MM.1S (cell line): ENCODE measurements around the gene MIEF1.

Source experiments
- DNase-seq: peaks from one replicate; pipeline ENCODE4 v3.0.0-alpha.2; 2015
- H2AFZ ChIP-seq: fragments of 300-600 bp; sonication (generic); 2 replicates; pipeline ENCODE4 v1.6.0; 2016; ENCODE audit warnings: antibody characterized with exemption, low read length
- H3F3A ChIP-seq: fragments of 300-600 bp; sonication (generic); 2 replicates; pipeline ENCODE4 v1.6.1; 2016; ENCODE audit warnings: mild to moderate bottlenecking, antibody characterized with exemption, low read length, moderate library complexity, mixed read lengths; ENCODE audit not compliant: insufficient read depth
- H3K27ac ChIP-seq: fragments of 300-600 bp; sonication (generic); 2 replicates; pipeline ENCODE4 v1.5.1; 2016; ENCODE audit warnings: mild to moderate bottlenecking, low read length
- H3K27me3 ChIP-seq: fragments of 300-600 bp; sonication (generic); replicated peaks from 2 replicates; pipeline ENCODE4 v1.6.0; 2016; ENCODE audit warnings: low read length; ENCODE audit not compliant: insufficient read depth
- H3K36me3 ChIP-seq: fragments of 300-600 bp; sonication (generic); replicated peaks from 2 replicates; pipeline ENCODE4 v1.6.1; 2016; ENCODE audit warnings: mild to moderate bottlenecking, low read length, mixed read lengths; ENCODE audit not compliant: insufficient read depth
- H3K4me1 ChIP-seq: fragments of 300-600 bp; sonication (generic); 2 replicates; pipeline ENCODE4 v1.6.1; 2016; ENCODE audit warnings: low read length, mixed read lengths
- H3K4me2 ChIP-seq: fragments of 300-600 bp; sonication (generic); 2 replicates; pipeline ENCODE4 v1.6.0; 2016; ENCODE audit warnings: low read depth, low read length
- H3K4me3 ChIP-seq: fragments of 300-600 bp; sonication (generic); 2 replicates; pipeline ENCODE4 v1.5.1; 2016; ENCODE audit warnings: low read length, mixed read lengths
- H3K79me2 ChIP-seq: fragments of 300-600 bp; sonication (generic); 2 replicates; pipeline ENCODE4 v1.6.1; 2016; ENCODE audit warnings: mixed run types, low read length, mixed read lengths
- H3K9ac ChIP-seq: fragments of 300-600 bp; sonication (generic); 2 replicates; pipeline ENCODE4 v1.6.1; 2016; ENCODE audit warnings: low read length, mixed read lengths
- H3K9me2 ChIP-seq: fragments of 300-600 bp; sonication (generic); replicated peaks from 2 replicates; pipeline ENCODE4 v1.6.1; 2016; ENCODE audit warnings: mild to moderate bottlenecking, low read length, mixed read lengths; ENCODE audit not compliant: insufficient read depth
- H3K9me3 ChIP-seq: fragments of 300-600 bp; sonication (generic); replicated peaks from 2 replicates; pipeline ENCODE4 v1.6.1; 2016; ENCODE audit warnings: mild to moderate bottlenecking, low read length, mixed read lengths; ENCODE audit not compliant: insufficient read depth
- H4K20me1 ChIP-seq: fragments of 300-600 bp; sonication (generic); 2 replicates; pipeline ENCODE4 v1.6.1; 2016; ENCODE audit warnings: mild to moderate bottlenecking, low read length, moderate library complexity, mixed read lengths; ENCODE audit not compliant: insufficient read depth
- EZH2 ChIP-seq: fragments of 300-600 bp; sonication (generic); optimal IDR thresholded peaks from 2 replicates; pipeline ENCODE3; 2017; ENCODE audit warnings: low read depth, mild to moderate bottlenecking, antibody characterized with exemption, low read length, mixed read lengths
- EZH2phosphoT487 ChIP-seq: fragments of 300-600 bp; sonication (generic); IDR thresholded peaks from 2 replicates; pipeline ENCODE4 v1.6.1; 2018; ENCODE audit warnings: antibody characterized with exemption, low read length
- TF ChIP-seq, protein P1 (sequence below): fragments of 300-600 bp; sonication (generic); IDR thresholded peaks from 2 replicates; pipeline ENCODE4 v1.5.1; 2016; ENCODE audit warnings: antibody characterized with exemption, low read length, mixed read lengths

The MIEF1 gene

DNA sequence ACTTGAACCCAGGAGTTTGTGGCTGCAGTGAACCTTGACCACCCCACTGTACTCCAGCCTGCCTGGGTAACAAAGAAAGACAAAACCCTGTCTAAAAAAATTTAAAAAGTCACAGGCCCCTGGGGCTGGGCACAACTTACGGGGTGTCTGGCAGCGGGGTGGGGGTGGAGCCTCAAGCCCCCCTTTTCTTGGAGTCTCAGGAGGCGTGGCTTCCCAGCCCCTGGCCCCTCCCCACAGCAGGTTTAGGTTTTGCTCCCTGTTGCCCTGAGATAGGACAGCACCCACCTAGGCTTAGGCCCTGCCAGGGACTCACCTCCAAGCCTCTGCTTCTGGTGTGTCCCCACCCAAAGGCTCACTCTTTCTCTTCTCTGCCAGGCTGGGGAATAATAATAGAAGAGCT lies 22.8 kb upstream of the MIEF1 start:
- Histone ChIP-seq H3K4me2 (no peak overlapping the region), H3K79me2 (peaks cover 87% of the 10 kb centered on the region), H3K36me3 (peaks cover 3% of the 10 kb centered on the region; the same call in 1 of the 2 replicates), H3K9me3 (no peaks in the 10 kb centered on the region), H4K20me1 (no peaks in the 10 kb centered on the region), H3K27me3 (no peaks in the 10 kb centered on the region), H3F3A (no peaks in the 10 kb centered on the region), H3K4me3 (no peak overlapping the region), H3K9me2 (no peaks in the 10 kb centered on the region), H3K27ac (no peak overlapping the region), H2AFZ (no peak overlapping the region), H3K9ac (no peak overlapping the region), H3K4me1 (no peaks in the 10 kb centered on the region)
- DNase-seq: no peak
- no peak for TF ChIP-seq EZH2
- TF ChIP-seq, protein P1, sequence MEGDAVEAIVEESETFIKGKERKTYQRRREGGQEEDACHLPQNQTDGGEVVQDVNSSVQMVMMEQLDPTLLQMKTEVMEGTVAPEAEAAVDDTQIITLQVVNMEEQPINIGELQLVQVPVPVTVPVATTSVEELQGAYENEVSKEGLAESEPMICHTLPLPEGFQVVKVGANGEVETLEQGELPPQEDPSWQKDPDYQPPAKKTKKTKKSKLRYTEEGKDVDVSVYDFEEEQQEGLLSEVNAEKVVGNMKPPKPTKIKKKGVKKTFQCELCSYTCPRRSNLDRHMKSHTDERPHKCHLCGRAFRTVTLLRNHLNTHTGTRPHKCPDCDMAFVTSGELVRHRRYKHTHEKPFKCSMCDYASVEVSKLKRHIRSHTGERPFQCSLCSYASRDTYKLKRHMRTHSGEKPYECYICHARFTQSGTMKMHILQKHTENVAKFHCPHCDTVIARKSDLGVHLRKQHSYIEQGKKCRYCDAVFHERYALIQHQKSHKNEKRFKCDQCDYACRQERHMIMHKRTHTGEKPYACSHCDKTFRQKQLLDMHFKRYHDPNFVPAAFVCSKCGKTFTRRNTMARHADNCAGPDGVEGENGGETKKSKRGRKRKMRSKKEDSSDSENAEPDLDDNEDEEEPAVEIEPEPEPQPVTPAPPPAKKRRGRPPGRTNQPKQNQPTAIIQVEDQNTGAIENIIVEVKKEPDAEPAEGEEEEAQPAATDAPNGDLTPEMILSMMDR: no peak
- TF ChIP-seq EZH2phosphoT487: no peak

DNA sequence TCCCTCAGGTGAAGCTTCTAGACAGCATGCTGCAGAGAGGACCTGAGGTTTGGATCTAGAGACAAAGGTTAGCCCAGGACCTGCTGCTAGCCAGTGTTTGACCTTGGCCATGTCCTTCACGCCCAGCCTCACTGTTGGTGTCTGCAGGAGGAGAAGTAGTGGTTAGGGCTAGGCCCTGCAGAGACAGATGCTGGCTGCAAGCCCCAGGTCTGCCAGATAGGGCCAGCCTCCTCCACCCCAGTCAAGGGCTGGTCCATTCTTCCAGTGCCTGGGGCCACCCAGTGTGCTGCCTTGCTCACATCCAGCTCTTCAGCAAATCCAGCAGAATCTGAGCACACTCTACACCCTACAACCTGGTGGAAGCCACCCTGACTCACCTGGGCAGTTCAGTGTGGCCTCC lies 21.5 kb upstream of the MIEF1 start:
- Histone ChIP-seq H3K79me2 (peaks cover 78% of the 10 kb centered on the region), H3K4me2 (no peak overlapping the region), H2AFZ (no peak overlapping the region)

DNA sequence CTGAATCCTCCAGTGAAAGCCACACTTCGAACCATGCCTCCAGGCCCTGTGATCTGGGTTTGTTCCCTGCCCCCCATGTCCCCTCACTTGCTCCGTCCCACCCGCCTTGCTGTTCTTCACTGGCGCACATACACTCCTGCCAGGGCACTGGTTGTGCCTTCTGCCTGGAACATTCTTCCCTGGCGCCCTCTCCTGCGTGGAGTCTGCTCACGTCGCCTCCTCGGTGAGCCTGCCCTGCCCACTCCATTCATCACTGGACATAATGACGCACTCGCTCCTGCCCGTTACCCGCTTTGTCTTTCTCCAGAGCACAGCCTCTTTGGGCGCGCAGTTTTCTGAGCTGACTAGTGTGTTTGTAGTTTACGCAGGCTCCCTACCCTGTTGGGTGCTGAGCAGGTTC lies 21.0 kb upstream of the MIEF1 start:
- Histone ChIP-seq H3K27me3 (no peaks in the 10 kb centered on the region), H3K9ac (no peak overlapping the region), H3K79me2 (peaks cover 73% of the 10 kb centered on the region), H3K4me2 (no peak overlapping the region), H3K4me1 (no peaks in the 10 kb centered on the region), H3K27ac (no peak overlapping the region), H3K36me3 (peaks cover 3% of the 10 kb centered on the region; the same call in 1 of the 2 replicates), H3K4me3 (no peak overlapping the region), H3K9me2 (no peaks in the 10 kb centered on the region), H4K20me1 (no peaks in the 10 kb centered on the region), H3K9me3 (no peaks in the 10 kb centered on the region), H2AFZ (no peak overlapping the region), H3F3A (no peaks in the 10 kb centered on the region)
- TF ChIP-seq EZH2 (no peak), EZH2phosphoT487 (no peak)
- TF ChIP-seq, protein P1: no peak
- DNase-seq: no peak

More for the DNA sequence above, 21.5 kb upstream of the MIEF1 start:
- Histone ChIP-seq H3K4me3 (no peak overlapping the region), H3K27ac (no peak overlapping the region), H3K9me3 (no peaks in the 10 kb centered on the region), H3F3A (no peaks in the 10 kb centered on the region), H3K9me2 (no peaks in the 10 kb centered on the region), H3K4me1 (no peaks in the 10 kb centered on the region), H4K20me1 (no peaks in the 10 kb centered on the region), H3K9ac (no peak overlapping the region), H3K27me3 (no peaks in the 10 kb centered on the region), H3K36me3 (peaks cover 3% of the 10 kb centered on the region; the same call in 1 of the 2 replicates)
- TF ChIP-seq, protein P1: no peak
- TF ChIP-seq EZH2phosphoT487: no peak
- TF ChIP-seq EZH2: no peak
- DNase-seq: no peak
